ENCODE measurements around the gene MAOB. TPM values are rescaled to one million over a fixed set of nuclear protein-coding genes. Genes with fewer than 3 reads are reported as not detected.
A peak's percentile ranks its signal among the peaks of the same experiment; 100 is the strongest.

Gene MAOB
- polyA plus RNA-seq, 4 donors, result 20.5 to 179 (median 118) TPM

- peaks cover 2 to 19% (median 2%) of the 10 kb centered on the region in 3 donors for H3K4me1 ChIP-seq (ENCODE audit: control insufficient read depth in 3 of 3, insufficient read depth in 2 of 3, low read depth in 1 of 3, low read length in 2 of 3)
- DNase-seq, result no peak
- no peak for FAIRE-seq
- peaks cover 0 to 3% (median 0%) of the 10 kb centered on the region in 3 donors for H3K36me3 ChIP-seq (ENCODE audit: control insufficient read depth in 3 of 3, insufficient read depth in 2 of 3, low read depth in 1 of 3, low read length in 3 of 3)
- no peak overlapping the region for H3K4me3 ChIP-seq (ENCODE audit: low read depth in 1 of 3, low read length in 3 of 3)
- WGBS, 3 donors, result 69 to 90% (median 84%) methylated on average over 3 of the region's 3 CpGs
- H3K9me3 ChIP-seq (ENCODE audit: control insufficient read depth in 2 of 2, insufficient read depth in 1 of 2, low read depth in 1 of 2, low read length in 1 of 2), result no peaks in the 10 kb centered on the region
- H3K27me3 ChIP-seq (ENCODE audit: control insufficient read depth in 3 of 3, insufficient read depth in 3 of 3, low read length in 3 of 3), result no peaks in the 10 kb centered on the region
- no peak overlapping the region for H3K27ac ChIP-seq (ENCODE audit: low read depth in 1 of 3, low read length in 2 of 3)
Measured at GRCh38 chrX:43870011-43870410, 12.2 kb downstream of the MAOB start.

GRCh38 chrX:43868791-43869190 lies 13.5 kb downstream of the MAOB start:
- H3K9me3 ChIP-seq (ENCODE audit: control insufficient read depth in 2 of 2, insufficient read depth in 1 of 2, low read depth in 1 of 2, low read length in 1 of 2), result no peaks in the 10 kb centered on the region
- DNase-seq (peak in 1 of 2 donors; percentile 22), FAIRE-seq (no peak)
- H3K36me3 ChIP-seq (ENCODE audit: control insufficient read depth in 3 of 3, insufficient read depth in 2 of 3, low read depth in 1 of 3, low read length in 3 of 3), result peaks cover 0 to 3% (median 0%) of the 10 kb centered on the region in 3 donors
- H3K4me3 ChIP-seq (ENCODE audit: low read depth in 1 of 3, low read length in 3 of 3), result no peak overlapping the region
- H3K27me3 ChIP-seq (ENCODE audit: control insufficient read depth in 3 of 3, insufficient read depth in 3 of 3, low read length in 3 of 3), result no peaks in the 10 kb centered on the region
- H3K4me1 ChIP-seq (ENCODE audit: control insufficient read depth in 3 of 3, insufficient read depth in 2 of 3, low read depth in 1 of 3, low read length in 2 of 3), result peaks cover 2 to 14% (median 2%) of the 10 kb centered on the region in 3 donors
- no peak overlapping the region for H3K27ac ChIP-seq (ENCODE audit: low read depth in 1 of 3, low read length in 2 of 3)
- WGBS, 3 donors, result 22 to 39% (median 32%) methylated on average over 6 of the region's 6 CpGs

- Histone ChIP-seq H3K27ac (ENCODE audit: low read depth in 1 of 3, low read length in 2 of 3) (peak overlapping the region in 1 of 3 donors; percentile 28), H3K9me3 (ENCODE audit: control insufficient read depth in 2 of 2, insufficient read depth in 1 of 2, low read depth in 1 of 2, low read length in 1 of 2) (no peaks in the 10 kb centered on the region), H3K36me3 (ENCODE audit: control insufficient read depth in 3 of 3, insufficient read depth in 2 of 3, low read depth in 1 of 3, low read length in 3 of 3) (peaks cover 0 to 3% (median 0%) of the 10 kb centered on the region in 3 donors), H3K4me1 (ENCODE audit: control insufficient read depth in 3 of 3, insufficient read depth in 2 of 3, low read depth in 1 of 3, low read length in 2 of 3) (peaks cover 2 to 14% (median 2%) of the 10 kb centered on the region in 3 donors), H3K4me3 (ENCODE audit: low read depth in 1 of 3, low read length in 3 of 3) (no peak overlapping the region), H3K27me3 (ENCODE audit: control insufficient read depth in 3 of 3, insufficient read depth in 3 of 3, low read length in 3 of 3) (no peaks in the 10 kb centered on the region)
- DNase-seq, result no peak
- WGBS, 3 donors, result 85 to 91% (median 88%) methylated on average over 4 of the region's 4 CpGs
- no peak for FAIRE-seq
Measured at GRCh38 chrX:43866423-43866822, 15.8 kb downstream of the MAOB start.

- WGBS, 3 donors, result 57 to 77% (median 60%) methylated on average over 5 of the region's 5 CpGs
- Histone ChIP-seq H3K4me3 (ENCODE audit: low read depth in 1 of 3, low read length in 3 of 3) (no peak overlapping the region), H3K27ac (ENCODE audit: low read depth in 1 of 3, low read length in 2 of 3) (no peak overlapping the region), H3K36me3 (ENCODE audit: control insufficient read depth in 3 of 3, insufficient read depth in 2 of 3, low read depth in 1 of 3, low read length in 3 of 3) (peaks cover 0 to 3% (median 0%) of the 10 kb centered on the region in 3 donors), H3K27me3 (ENCODE audit: control insufficient read depth in 3 of 3, insufficient read depth in 3 of 3, low read length in 3 of 3) (no peaks in the 10 kb centered on the region), H3K9me3 (ENCODE audit: control insufficient read depth in 2 of 2, insufficient read depth in 1 of 2, low read depth in 1 of 2, low read length in 1 of 2) (no peaks in the 10 kb centered on the region), H3K4me1 (ENCODE audit: control insufficient read depth in 3 of 3, insufficient read depth in 2 of 3, low read depth in 1 of 3, low read length in 2 of 3) (peaks cover 2 to 17% (median 2%) of the 10 kb centered on the region in 3 donors)
- FAIRE-seq (no peak), DNase-seq (no peak)
Measured at GRCh38 chrX:43865791-43866190, 16.5 kb downstream of the MAOB start.

GRCh38 chrX:43862434-43862833 lies 19.8 kb downstream of the MAOB start:
- Histone ChIP-seq H3K4me1 (ENCODE audit: control insufficient read depth in 3 of 3, insufficient read depth in 2 of 3, low read depth in 1 of 3, low read length in 2 of 3) (peaks cover 0 to 11% (median 0%) of the 10 kb centered on the region in 3 donors), H3K4me3 (ENCODE audit: low read depth in 1 of 3, low read length in 3 of 3) (no peak overlapping the region), H3K27ac (ENCODE audit: low read depth in 1 of 3, low read length in 2 of 3) (no peak overlapping the region), H3K9me3 (ENCODE audit: control insufficient read depth in 2 of 2, insufficient read depth in 1 of 2, low read depth in 1 of 2, low read length in 1 of 2) (no peaks in the 10 kb centered on the region), H3K27me3 (ENCODE audit: control insufficient read depth in 3 of 3, insufficient read depth in 3 of 3, low read length in 3 of 3) (no peaks in the 10 kb centered on the region), H3K36me3 (ENCODE audit: control insufficient read depth in 3 of 3, insufficient read depth in 2 of 3, low read depth in 1 of 3, low read length in 3 of 3) (no peaks in the 10 kb centered on the region)
- DNase-seq (peak in 1 of 2 donors; percentile 17), FAIRE-seq (no peak)
- WGBS, 3 donors, result 77 to 93% (median 88%) methylated on average over 1 of the region's 1 CpG

- DNase-seq (peak in 1 of 2 donors; percentile 46), FAIRE-seq (no peak)
- Histone ChIP-seq H3K4me3 (ENCODE audit: low read depth in 1 of 3, low read length in 3 of 3) (no peak overlapping the region), H3K4me1 (ENCODE audit: control insufficient read depth in 3 of 3, insufficient read depth in 2 of 3, low read depth in 1 of 3, low read length in 2 of 3) (peaks cover 0 to 7% (median 0%) of the 10 kb centered on the region in 3 donors), H3K27me3 (ENCODE audit: control insufficient read depth in 3 of 3, insufficient read depth in 3 of 3, low read length in 3 of 3) (no peaks in the 10 kb centered on the region), H3K9me3 (ENCODE audit: control insufficient read depth in 2 of 2, insufficient read depth in 1 of 2, low read depth in 1 of 2, low read length in 1 of 2) (no peaks in the 10 kb centered on the region), H3K36me3 (ENCODE audit: control insufficient read depth in 3 of 3, insufficient read depth in 2 of 3, low read depth in 1 of 3, low read length in 3 of 3) (no peaks in the 10 kb centered on the region), H3K27ac (ENCODE audit: low read depth in 1 of 3, low read length in 2 of 3) (no peak overlapping the region)
- WGBS, 3 donors, result 20 to 48% (median 44%) methylated on average over 4 of the region's 4 CpGs
Measured at GRCh38 chrX:43861750-43862149, 20.5 kb downstream of the MAOB start.

- Histone ChIP-seq H3K36me3 (ENCODE audit: control insufficient read depth in 3 of 3, insufficient read depth in 2 of 3, low read depth in 1 of 3, low read length in 3 of 3) (no peaks in the 10 kb centered on the region), H3K27me3 (ENCODE audit: control insufficient read depth in 3 of 3, insufficient read depth in 3 of 3, low read length in 3 of 3) (no peaks in the 10 kb centered on the region), H3K27ac (ENCODE audit: low read depth in 1 of 3, low read length in 2 of 3) (peak overlapping the region in 1 of 3 donors; percentile 10), H3K4me3 (ENCODE audit: low read depth in 1 of 3, low read length in 3 of 3) (no peak overlapping the region), H3K9me3 (ENCODE audit: control insufficient read depth in 2 of 2, insufficient read depth in 1 of 2, low read depth in 1 of 2, low read length in 1 of 2) (no peaks in the 10 kb centered on the region), H3K4me1 (ENCODE audit: control insufficient read depth in 3 of 3, insufficient read depth in 2 of 3, low read depth in 1 of 3, low read length in 2 of 3) (peaks cover 0 to 5% (median 0%) of the 10 kb centered on the region in 3 donors)
- DNase-seq (peak in 1 of 2 donors; percentile 35), FAIRE-seq (no peak)
- WGBS, 3 donors, result 25 to 42% (median 41%) methylated on average over 8 of the region's 8 CpGs
Measured at GRCh38 chrX:43860646-43861370, 21.4 kb downstream of the MAOB start.

GRCh38 chrX:43853225-43853828 lies 28.9 kb downstream of the MAOB start:
- H3K36me3 ChIP-seq (ENCODE audit: control insufficient read depth in 3 of 3, insufficient read depth in 2 of 3, low read depth in 1 of 3, low read length in 3 of 3), result no peaks in the 10 kb centered on the region
- FAIRE-seq (no peak), DNase-seq (no peak)
- no peaks in the 10 kb centered on the region for H3K9me3 ChIP-seq (ENCODE audit: control insufficient read depth in 2 of 2, insufficient read depth in 1 of 2, low read depth in 1 of 2, low read length in 1 of 2)
- WGBS, 3 donors, result 68 to 96% (median 89%) methylated on average over 2 to 6 of the region's 6 CpGs
- peaks cover 0 to 5% (median 0%) of the 10 kb centered on the region in 3 donors for H3K4me1 ChIP-seq (ENCODE audit: control insufficient read depth in 3 of 3, insufficient read depth in 2 of 3, low read depth in 1 of 3, low read length in 2 of 3)
- H3K27ac ChIP-seq (ENCODE audit: low read depth in 1 of 3, low read length in 2 of 3), result no peak overlapping the region
- H3K4me3 ChIP-seq (ENCODE audit: low read depth in 1 of 3, low read length in 3 of 3), result no peak overlapping the region
- H3K27me3 ChIP-seq (ENCODE audit: control insufficient read depth in 3 of 3, insufficient read depth in 3 of 3, low read length in 3 of 3), result no peaks in the 10 kb centered on the region

Measured in small intestine (tissue), 7 donors.